Stomach smooth muscle (tissue), 2 donors: ENCODE data around the gene SEC63.
"Not testable (repeated sequence)": the region's sequence is repeated elsewhere in the genome, so short reads cannot be mapped to it uniquely, and the experiment has no call there.

Experiments
- H3K27ac ChIP-seq: one replicate; pipeline ENCODE4 v1.7.0; 2013; ENCODE audit warnings: mild to moderate bottlenecking, low read length, inconsistent platforms
- H3K27me3 ChIP-seq, 2 donors: one replicate each; pipeline ENCODE4 v1.7.0; 2013; ENCODE audit warnings: low read length in 2 of 2; ENCODE audit not compliant: insufficient read depth in 2 of 2, control insufficient read depth in 1 of 2
- H3K36me3 ChIP-seq, 2 donors: one replicate each; pipeline ENCODE4 v1.7.0; 2013; ENCODE audit warnings: low read length in 2 of 2; ENCODE audit not compliant: control insufficient read depth in 2 of 2, insufficient read depth in 2 of 2
- H3K4me1 ChIP-seq: one replicate; pipeline ENCODE4 v1.7.0; 2013; ENCODE audit warnings: low read length; ENCODE audit not compliant: control insufficient read depth, insufficient read depth
- H3K4me3 ChIP-seq, 2 donors: one replicate each; pipeline ENCODE4 v1.7.0; 2013; ENCODE audit warnings: low read length in 2 of 2
- H3K9ac ChIP-seq, 2 donors: one replicate each; pipeline ENCODE4 v1.7.0; 2013; ENCODE audit warnings: low read length in 2 of 2, mild to moderate bottlenecking in 1 of 2
- H3K9me3 ChIP-seq, 2 donors: one replicate each; pipeline ENCODE4 v1.7.0; 2013; ENCODE audit warnings: low read length in 2 of 2; ENCODE audit not compliant: control insufficient read depth in 2 of 2
- donor health status: healthy.
- donor health status: Pancreatic carcinoma.

SEC63 gene

DNA sequence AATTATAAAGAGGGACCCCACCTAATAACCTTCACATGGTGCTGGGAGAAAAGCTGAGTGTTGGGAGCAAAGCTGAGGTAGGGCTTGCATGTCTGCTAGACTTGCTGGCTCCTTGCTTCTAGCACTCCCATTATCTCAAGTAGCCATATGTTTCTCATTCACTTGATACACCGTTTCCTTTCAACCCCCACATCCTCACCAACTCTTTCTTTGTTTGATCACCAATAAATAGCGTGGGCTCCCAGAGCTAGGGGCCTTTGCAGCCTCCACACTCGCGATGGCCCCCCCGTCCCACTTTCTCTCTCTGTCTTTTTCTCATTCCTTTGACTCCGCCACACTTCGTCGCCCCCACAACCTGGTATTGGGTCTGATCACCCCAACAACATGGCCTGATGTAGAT is 32.6 kb upstream of the SEC63 start:
- not testable (repeated sequence) for H3K27me3 ChIP-seq, H3K27ac ChIP-seq, H3K9me3 ChIP-seq, H3K36me3 ChIP-seq, H3K9ac ChIP-seq, H3K4me1 ChIP-seq, H3K4me3 ChIP-seq

DNA sequence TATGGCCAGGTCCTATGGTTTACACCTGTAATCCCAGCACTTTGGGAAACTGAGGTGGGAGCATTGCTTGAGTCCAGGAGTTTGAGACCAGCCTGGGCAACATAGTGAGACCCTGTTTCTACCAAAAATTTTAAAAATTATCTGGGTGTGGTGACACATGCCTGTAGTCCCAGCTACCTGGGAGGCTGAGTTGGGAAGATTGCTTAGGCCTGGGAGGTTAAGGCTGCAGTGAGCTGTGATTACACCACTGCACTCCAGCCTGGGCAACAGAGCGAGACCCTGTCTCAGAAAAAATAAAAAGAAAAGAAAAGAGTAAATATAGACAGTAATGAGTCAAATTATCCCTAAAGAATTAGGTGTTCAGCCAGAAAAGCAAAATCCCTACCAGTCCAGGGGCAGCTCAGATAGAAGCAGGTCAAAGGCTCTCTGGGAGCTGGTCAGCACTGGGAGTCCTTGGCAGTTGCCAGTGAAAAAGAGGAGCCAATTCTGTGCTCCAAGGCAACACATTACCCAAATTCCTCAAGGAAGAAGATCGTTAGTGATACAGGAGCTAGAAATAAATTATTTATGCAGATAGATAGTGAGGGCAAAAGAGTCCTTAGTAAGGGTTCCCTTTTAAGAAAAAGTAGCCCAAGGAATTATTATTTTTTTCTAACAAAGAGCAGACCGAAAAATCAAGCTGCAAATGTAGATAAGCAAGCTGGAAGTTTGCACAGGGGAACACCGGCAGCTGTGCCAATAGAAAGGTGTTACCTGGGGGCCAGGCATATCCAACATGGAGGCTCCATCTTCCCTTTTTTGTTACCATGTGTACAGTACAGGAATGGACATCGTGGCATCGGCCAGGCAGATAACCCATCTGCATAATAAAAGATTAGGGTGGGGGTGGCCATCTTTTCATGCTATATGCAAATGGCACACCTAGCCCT is 31.4 kb upstream of the SEC63 start:
- Histone ChIP-seq H3K27ac (no peak overlapping the region), H3K36me3 (no peaks in the 10 kb centered on the region)

DNA sequence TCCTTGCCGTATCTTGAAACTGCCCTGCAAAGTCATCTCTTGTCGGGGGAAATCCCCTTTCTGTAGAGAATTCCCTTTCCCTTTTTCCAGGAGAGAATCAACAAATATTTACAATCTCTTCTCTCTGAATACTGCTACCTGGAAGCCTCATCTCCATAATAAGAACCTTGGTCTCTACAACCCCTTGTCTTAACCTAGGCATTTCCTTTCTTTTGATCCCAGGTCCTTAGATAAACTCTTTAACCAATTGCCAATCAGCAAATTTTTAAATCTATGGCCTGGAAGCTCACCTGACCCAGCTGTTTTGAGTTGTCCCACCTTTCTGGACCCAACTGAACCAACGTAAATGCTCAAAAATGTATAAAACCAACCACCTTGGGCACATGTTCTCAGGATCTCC is 30.6 kb upstream of the SEC63 start:
- Histone ChIP-seq H3K27me3 (no peaks in the 10 kb centered on the region), H3K4me1 (no peaks in the 10 kb centered on the region), H3K36me3 (no peaks in the 10 kb centered on the region), H3K27ac (no peak overlapping the region), H3K9me3 (no peaks in the 10 kb centered on the region), H3K4me3 (no peak overlapping the region), H3K9ac (no peak overlapping the region)

More for the DNA sequence above, 31.4 kb upstream of the SEC63 start:
- Histone ChIP-seq H3K4me3 (no peak overlapping the region), H3K27me3 (no peaks in the 10 kb centered on the region), H3K4me1 (no peaks in the 10 kb centered on the region), H3K9me3 (no peaks in the 10 kb centered on the region), H3K9ac (no peak overlapping the region)

- H3K9me3 ChIP-seq, result no peaks in the 10 kb centered on the region
- no peaks in the 10 kb centered on the region for H3K4me1 ChIP-seq
- H3K9ac ChIP-seq, result no peak overlapping the region
- no peaks in the 10 kb centered on the region for H3K27me3 ChIP-seq
- no peaks in the 10 kb centered on the region for H3K36me3 ChIP-seq
- H3K4me3 ChIP-seq, result no peak overlapping the region
- no peak overlapping the region for H3K27ac ChIP-seq
Measured at GRCh38 chr6:107987805-107988204, 29.8 kb upstream of the SEC63 start.

DNA sequence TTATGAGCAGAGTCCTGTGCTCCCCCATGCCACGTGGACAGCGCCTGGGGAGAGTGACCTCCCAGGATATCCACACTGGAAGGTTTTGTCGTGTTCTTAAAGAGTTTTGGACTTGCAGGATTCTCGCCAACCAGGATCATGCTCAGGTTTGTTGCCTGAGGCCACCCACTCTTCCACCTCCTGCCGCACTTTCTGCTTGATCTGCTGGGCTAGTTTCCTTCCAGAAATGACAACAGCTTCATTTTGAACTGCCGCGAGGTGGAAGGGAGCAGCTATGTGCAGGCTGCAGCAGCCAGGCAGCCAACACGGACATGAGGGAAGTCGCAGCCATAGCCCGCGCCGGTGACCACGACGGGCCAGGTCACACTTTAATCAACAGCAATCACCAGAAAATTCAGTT is 27.7 kb upstream of the SEC63 start:
- Histone ChIP-seq H3K4me1 (no peaks in the 10 kb centered on the region), H3K9me3 (no peaks in the 10 kb centered on the region), H3K4me3 (no peak overlapping the region), H3K27ac (no peak overlapping the region), H3K27me3 (no peaks in the 10 kb centered on the region), H3K9ac (no peak overlapping the region), H3K36me3 (no peaks in the 10 kb centered on the region)

DNA sequence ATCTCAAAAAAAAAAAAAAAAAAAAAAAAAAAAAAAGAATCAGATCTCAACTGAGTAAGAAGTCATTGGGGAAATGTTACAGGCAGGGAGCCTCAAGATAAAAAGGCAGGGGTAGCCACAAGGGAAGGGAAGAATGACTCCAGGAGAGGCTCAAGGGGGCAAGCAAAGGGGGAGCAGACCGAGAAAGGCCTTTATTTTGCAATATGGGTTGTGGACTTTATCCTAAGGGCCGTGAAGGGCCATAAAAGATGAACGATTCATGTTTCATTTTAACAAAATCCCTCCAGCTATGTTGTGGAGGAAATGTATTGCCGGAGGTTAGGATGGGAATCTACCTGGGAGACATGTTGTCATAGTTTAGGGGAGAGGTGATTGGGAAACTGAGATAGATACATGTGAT is 25.8 kb upstream of the SEC63 start:
- no peak overlapping the region for H3K27ac ChIP-seq
- H3K27me3 ChIP-seq, result no peaks in the 10 kb centered on the region
- H3K4me3 ChIP-seq, result no peak overlapping the region
- H3K9me3 ChIP-seq, result no peaks in the 10 kb centered on the region
- H3K4me1 ChIP-seq, result no peaks in the 10 kb centered on the region
- H3K9ac ChIP-seq, result no peak overlapping the region
- H3K36me3 ChIP-seq, result no peaks in the 10 kb centered on the region

DNA sequence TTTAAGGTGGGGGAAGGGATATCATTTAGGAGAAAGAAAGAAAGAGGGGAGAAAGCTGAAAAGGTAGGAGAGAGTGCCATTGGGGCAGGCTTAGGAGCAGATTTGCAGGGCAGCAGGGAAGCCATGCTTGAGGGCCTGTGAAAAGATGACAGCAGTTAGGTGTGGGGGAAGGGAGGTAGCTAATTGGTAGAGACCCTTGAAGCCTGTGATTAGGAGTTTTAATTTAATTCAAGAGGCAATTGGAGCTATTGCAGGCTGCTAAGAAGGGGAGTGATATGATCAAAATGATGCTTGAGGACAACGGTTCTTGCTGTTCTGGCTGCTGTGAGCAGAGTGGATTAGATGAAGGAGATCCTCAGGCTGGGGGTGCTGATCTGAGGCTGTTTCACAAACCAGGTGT is 24.5 kb upstream of the SEC63 start:
- Histone ChIP-seq H3K9ac (no peak overlapping the region), H3K36me3 (no peaks in the 10 kb centered on the region), H3K9me3 (no peaks in the 10 kb centered on the region), H3K4me1 (no peaks in the 10 kb centered on the region), H3K27ac (no peak overlapping the region), H3K4me3 (no peak overlapping the region), H3K27me3 (no peaks in the 10 kb centered on the region)

DNA sequence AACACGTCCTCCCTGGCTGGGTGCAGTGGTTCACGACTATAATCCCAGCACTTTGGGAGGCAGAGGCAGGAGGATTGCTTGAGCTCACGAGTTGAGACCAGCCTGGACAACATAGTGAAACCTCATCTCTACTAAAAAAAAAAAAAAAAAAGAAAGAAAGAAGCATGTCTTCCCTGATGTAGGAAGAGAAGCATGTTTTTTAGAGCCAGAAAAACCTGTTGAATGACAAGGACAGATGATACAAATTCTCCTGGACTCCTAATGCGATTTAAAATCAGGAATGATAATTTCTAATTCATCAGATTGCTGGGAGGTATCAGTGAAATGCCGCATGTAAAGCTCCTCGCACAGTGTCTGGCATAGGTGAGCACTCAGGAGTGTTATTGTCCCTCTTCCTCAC is 23.7 kb upstream of the SEC63 start:
- no peaks in the 10 kb centered on the region for H3K27me3 ChIP-seq
- no peak overlapping the region for H3K4me3 ChIP-seq
- H3K27ac ChIP-seq, result no peak overlapping the region
- H3K4me1 ChIP-seq, result no peaks in the 10 kb centered on the region
- H3K36me3 ChIP-seq, result no peaks in the 10 kb centered on the region
- H3K9me3 ChIP-seq, result no peaks in the 10 kb centered on the region
- H3K9ac ChIP-seq, result no peak overlapping the region

DNA sequence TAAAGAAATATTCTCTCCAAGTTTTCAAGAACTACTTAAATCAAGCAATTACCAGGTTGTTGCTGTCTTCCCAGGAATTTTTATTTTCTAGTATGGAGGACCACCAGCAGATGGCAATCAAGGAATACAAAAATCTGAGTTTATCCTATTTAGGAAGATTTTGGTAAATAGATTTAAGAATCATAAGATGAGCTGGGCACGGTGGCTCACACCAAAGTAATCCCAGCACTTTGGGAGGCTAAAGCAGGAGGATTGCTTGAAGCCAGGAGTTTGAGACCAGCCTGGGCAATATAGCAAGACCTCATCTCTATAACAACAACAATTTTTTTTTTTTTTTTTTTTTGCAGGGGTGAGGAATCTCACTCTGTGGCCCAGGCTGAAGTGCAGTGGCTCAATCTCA is 19.3 kb upstream of the SEC63 start:
- H3K9ac ChIP-seq, result no peak overlapping the region
- no peak overlapping the region for H3K27ac ChIP-seq
- H3K4me3 ChIP-seq, result no peak overlapping the region
- H3K27me3 ChIP-seq, result no peaks in the 10 kb centered on the region
- peaks cover 4% of the 10 kb centered on the region for H3K4me1 ChIP-seq
- H3K36me3 ChIP-seq, result no peaks in the 10 kb centered on the region
- no peaks in the 10 kb centered on the region for H3K9me3 ChIP-seq

DNA sequence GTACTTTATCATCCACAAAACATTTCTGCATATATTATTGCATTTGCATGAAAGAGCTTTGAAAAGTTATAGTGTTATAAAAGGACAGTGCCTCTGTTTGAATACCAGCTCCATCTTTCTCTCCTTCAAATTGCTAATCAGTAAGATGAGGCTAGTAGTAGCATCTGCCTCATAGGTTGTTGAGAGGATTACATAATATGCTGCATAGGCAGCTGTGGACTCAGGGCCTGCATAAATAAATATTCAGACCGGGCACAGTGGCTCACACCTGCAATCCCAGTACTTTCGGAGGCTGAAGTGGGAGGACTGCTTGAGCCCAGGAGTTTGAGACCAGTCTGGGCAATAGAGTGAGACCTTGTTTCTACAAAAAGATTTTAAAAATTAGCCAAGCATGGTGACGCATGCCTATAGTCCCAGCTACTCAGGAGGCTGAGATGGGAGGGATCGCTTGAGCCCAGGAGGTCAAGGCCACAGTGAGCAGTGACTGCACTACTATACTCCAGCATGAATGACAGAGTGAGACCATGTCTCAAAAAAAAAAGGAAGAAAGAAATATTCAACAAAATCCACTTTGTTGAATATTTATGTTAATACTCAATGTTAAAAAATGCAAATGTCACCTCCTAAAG is 18.3 kb upstream of the SEC63 start:
- Histone ChIP-seq H3K9me3 (no peaks in the 10 kb centered on the region), H3K4me1 (peaks cover 4% of the 10 kb centered on the region), H3K27me3 (no peaks in the 10 kb centered on the region), H3K36me3 (no peaks in the 10 kb centered on the region), H3K9ac (no peak overlapping the region), H3K27ac (no peak overlapping the region), H3K4me3 (no peak overlapping the region)

DNA sequence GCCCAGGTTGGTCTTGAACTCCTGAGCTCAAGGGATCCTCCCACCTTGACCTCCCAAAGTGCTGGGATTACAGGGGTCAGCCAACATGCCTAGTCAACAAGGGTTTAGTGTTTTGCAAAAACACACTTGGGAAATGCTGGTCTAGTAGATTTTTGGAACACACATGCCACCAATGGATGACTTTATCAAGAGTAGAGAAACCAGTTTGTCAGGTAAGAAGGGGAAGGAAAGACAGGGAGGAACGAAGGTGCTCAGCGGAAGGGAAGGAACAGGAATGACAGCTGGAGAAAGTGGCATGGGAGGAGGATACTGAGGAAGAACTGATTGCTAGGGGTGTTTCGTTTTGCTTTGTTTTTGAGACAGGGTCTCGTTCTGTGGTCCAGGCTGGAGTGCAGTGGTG is 15.6 kb upstream of the SEC63 start:
- Histone ChIP-seq H3K4me1 (peaks cover 4% of the 10 kb centered on the region), H3K9ac (no peak overlapping the region), H3K27ac (no peak overlapping the region), H3K4me3 (no peak overlapping the region), H3K27me3 (no peaks in the 10 kb centered on the region), H3K36me3 (no peaks in the 10 kb centered on the region), H3K9me3 (no peaks in the 10 kb centered on the region)
